Activated naive CD4-positive, alpha-beta T cell treated with anti-CD3 and anti-CD28 coated beads, Interleukin-2, amount 10 ng/mL, durations not matched to agents 7 days and 5 days (primary cell): ENCODE results near the gene ESR2.
"Not testable (repeated sequence)": the region's sequence is repeated elsewhere in the genome, so short reads cannot be mapped to it uniquely, and the experiment has no call there.

Source experiments
- CTCF ChIA-PET: fragments of 350-600 bp; sonication (Branson Sonifier 250); formaldehyde crosslinking; loops from one replicate; lab custom pipeline; 2021; ENCODE audit warnings: antibody characterized with exemption; lab: Charles Lee
- DNase-seq: peaks from one replicate; pipeline ENCODE4 v3.0.0-alpha.2; 2020
- H3K27ac Mint-ChIP-seq: one replicate; pipeline ENCODE4 v1.8.0; 2021; ENCODE audit warnings: mild to moderate bottlenecking, moderate library complexity, mixed read lengths
- H3K27me3 Mint-ChIP-seq: one replicate; pipeline ENCODE4 v1.8.0; 2021; ENCODE audit warnings: mild to moderate bottlenecking, mixed read lengths
- H3K36me3 Mint-ChIP-seq: one replicate; pipeline ENCODE4 v1.8.0; 2021; ENCODE audit warnings: mixed read lengths
- H3K4me1 Mint-ChIP-seq: one replicate; pipeline ENCODE4 v1.8.0; 2021; ENCODE audit warnings: mixed read lengths
- H3K4me3 Mint-ChIP-seq: one replicate; pipeline ENCODE4 v1.8.0; 2021; ENCODE audit warnings: mild to moderate bottlenecking, moderate library complexity, mixed read lengths
- H3K9me3 Mint-ChIP-seq: one replicate; pipeline ENCODE4 v1.8.0; 2021; ENCODE audit warnings: mixed read lengths

ESR2 gene

DNA sequence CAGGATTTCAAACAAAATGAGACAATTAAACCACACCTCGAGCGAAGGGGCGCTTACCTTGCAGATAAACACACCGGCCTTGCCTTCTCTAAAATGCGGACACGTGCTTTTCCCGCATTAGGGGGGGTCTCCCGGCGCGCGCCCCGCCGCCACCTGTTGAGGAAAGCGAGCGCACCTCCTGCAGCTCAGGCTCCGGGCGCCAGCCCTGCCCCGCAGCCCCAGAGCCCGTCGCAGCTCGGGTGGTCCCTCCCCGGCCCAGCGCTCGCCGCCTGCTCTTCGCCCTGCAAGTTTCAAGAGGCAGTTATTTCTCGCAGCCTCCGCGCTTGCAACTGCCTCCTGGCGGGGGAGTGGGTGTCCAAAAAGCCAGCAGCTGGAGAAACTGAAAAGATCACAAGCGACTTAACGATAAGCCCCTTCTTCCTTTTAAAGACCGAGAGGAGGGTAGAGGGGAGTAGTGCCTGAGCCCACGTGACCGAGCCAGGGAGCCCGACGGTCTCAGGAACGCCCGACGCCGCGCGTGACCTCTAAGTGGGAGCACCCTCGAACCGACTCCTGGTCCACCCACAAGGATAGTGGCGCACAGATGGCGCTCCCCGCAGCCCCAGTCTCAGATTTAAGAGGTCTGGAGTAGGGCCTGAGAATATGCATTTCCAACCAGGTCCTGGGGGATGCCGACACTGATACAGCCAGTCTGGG, at the start of gene ESR2:
ESR2 (minus strand) TSS at position 396 of the 696 bp plus-strand sequence. CDS start 11,386 bp downstream, outside the sequence.
- no peaks in the 10 kb centered on the region for H3K36me3 Mint-ChIP-seq
- DNase-seq, result peak; percentile 48
- peaks cover 41% of the 10 kb centered on the region for H3K27me3 Mint-ChIP-seq
- H3K4me1 Mint-ChIP-seq, result peaks cover 26% of the 10 kb centered on the region
- peak within 1 kb of the TSS; percentile 62 for H3K4me3 Mint-ChIP-seq
- H3K9me3 Mint-ChIP-seq, result no peaks in the 10 kb centered on the region
- peak within 1 kb of the TSS; percentile 28 for H3K27ac Mint-ChIP-seq
- CTCF ChIA-PET, result interaction anchor here (0.6 to 3.9 kb wide), 20 partner anchors 9 to 661 kb away, joined by 3 to 29 read pairs (median 6); no protein-coding TSS in a partner anchor

- H3K27me3 Mint-ChIP-seq, result peaks cover 4% of the 10 kb centered on the region
- no peak overlapping the region for H3K4me3 Mint-ChIP-seq
- H3K27ac Mint-ChIP-seq, result peak overlapping the region; percentile 64
- CTCF ChIA-PET, result no interaction called here
- peaks cover 41% of the 10 kb centered on the region for H3K4me1 Mint-ChIP-seq
- H3K9me3 Mint-ChIP-seq, result peaks cover 15% of the 10 kb centered on the region
- DNase-seq, result no peak
- H3K36me3 Mint-ChIP-seq, result peaks cover 8% of the 10 kb centered on the region
Measured at GRCh38 chr14:64340560-64341196, 46.5 kb upstream of the ESR2 start.

GRCh38 chr14:64338616-64339316, 44.6 kb upstream of the ESR2 start:
- H3K27me3 Mint-ChIP-seq, result peaks cover 4% of the 10 kb centered on the region
- CTCF ChIA-PET, result interaction anchor here (0.8 to 2.5 kb wide), 4 partner anchors 36 to 298 kb away, joined by 3 to 8 read pairs (median 4); no protein-coding TSS in a partner anchor
- H3K9me3 Mint-ChIP-seq, result peaks cover 15% of the 10 kb centered on the region
- H3K4me1 Mint-ChIP-seq, result peaks cover 38% of the 10 kb centered on the region
- DNase-seq, result peak; percentile 94
- H3K36me3 Mint-ChIP-seq, result peaks cover 8% of the 10 kb centered on the region
- H3K27ac Mint-ChIP-seq, result peak overlapping the region; percentile 90
- peak overlapping the region; percentile 78 for H3K4me3 Mint-ChIP-seq

DNA sequence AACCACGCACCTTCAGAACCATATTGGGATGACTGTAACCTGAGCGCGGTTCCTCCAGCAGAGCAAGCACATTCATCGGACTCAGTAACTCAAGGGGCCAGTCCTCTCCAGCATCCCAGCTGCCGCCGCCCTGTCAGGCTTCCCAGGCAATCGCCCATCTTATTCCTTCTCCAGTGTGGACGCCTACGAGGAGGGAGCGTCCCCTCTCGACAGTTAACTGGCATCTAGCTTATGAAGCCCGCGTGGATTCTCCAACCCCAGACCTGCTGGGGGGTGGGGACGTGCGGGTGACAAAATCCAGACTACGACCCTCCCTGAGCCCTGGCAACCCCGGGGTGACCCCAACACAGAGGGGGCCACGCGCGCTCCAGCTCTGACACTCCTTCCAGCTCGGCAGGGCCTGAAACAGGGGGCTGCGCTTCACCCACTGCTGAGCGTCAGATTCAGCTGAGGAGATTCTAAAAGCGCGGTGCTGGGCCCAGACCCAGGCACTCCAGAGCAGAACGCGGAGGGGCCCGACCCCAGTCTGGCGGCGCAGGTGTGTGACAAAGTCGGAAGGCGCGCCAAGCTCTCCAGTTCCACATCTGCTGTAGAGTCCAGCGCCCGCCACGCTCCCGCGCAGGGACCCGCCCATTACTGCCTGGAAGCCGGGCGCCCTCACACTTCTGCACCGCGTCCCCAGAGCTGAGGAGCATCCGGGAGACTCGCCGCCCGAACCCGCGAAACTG, 43.9 kb upstream of the ESR2 start:
- peak overlapping the region; percentile 78 for H3K4me3 Mint-ChIP-seq
- H3K36me3 Mint-ChIP-seq, result peaks cover 8% of the 10 kb centered on the region
- peaks cover 38% of the 10 kb centered on the region for H3K4me1 Mint-ChIP-seq
- H3K27me3 Mint-ChIP-seq, result peaks cover 4% of the 10 kb centered on the region
- no peak for DNase-seq
- peak overlapping the region; percentile 90 for H3K27ac Mint-ChIP-seq
- CTCF ChIA-PET, result interaction anchor here (0.6 to 2.5 kb wide), 5 partner anchors 35 to 299 kb away, joined by 3 to 8 read pairs (median 3); no protein-coding TSS in a partner anchor
- peaks cover 15% of the 10 kb centered on the region for H3K9me3 Mint-ChIP-seq

DNA sequence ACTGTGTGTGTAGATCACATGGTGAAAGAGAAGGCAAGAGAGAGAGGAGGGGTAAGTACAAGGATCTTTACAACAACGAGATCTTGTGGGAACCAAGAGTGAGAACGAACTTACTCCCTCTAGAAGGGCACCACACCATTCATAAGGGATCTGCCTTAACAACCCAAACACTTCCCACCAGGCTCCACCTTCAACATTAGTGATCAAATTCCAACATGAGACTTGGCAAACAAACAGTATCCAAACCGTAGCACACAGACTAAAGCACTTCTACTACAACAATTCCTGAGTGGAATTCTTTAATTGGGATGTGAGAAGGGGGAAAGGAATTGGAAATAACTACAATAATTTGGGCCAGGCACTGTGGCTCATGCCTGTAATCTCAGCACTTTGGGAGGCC, 35.0 kb upstream of the ESR2 start:
- no peak for DNase-seq
- H3K27ac Mint-ChIP-seq, result no peak overlapping the region
- peaks cover 24% of the 10 kb centered on the region for H3K27me3 Mint-ChIP-seq
- H3K36me3 Mint-ChIP-seq, result no peaks in the 10 kb centered on the region
- no peak overlapping the region for H3K4me3 Mint-ChIP-seq
- no peaks in the 10 kb centered on the region for H3K9me3 Mint-ChIP-seq
- CTCF ChIA-PET, result no interaction called here
- H3K4me1 Mint-ChIP-seq, result no peaks in the 10 kb centered on the region

- CTCF ChIA-PET, result no interaction called here
- Mint-ChIP-seq H3K27me3 (peaks cover 28% of the 10 kb centered on the region), H3K4me3 (no peak overlapping the region), H3K4me1 (no peaks in the 10 kb centered on the region), H3K9me3 (no peaks in the 10 kb centered on the region), H3K27ac (no peak overlapping the region), H3K36me3 (no peaks in the 10 kb centered on the region)
- DNase-seq, result no peak
Measured at GRCh38 chr14:64326502-64326901, 32.3 kb upstream of the ESR2 start.

- CTCF ChIA-PET, result no interaction called here
- Mint-ChIP-seq H3K27ac (no peak overlapping the region), H3K27me3 (peaks cover 30% of the 10 kb centered on the region), H3K9me3 (no peaks in the 10 kb centered on the region), H3K4me1 (no peaks in the 10 kb centered on the region), H3K36me3 (no peaks in the 10 kb centered on the region), H3K4me3 (no peak overlapping the region)
- no peak for DNase-seq
Measured at GRCh38 chr14:64324895-64325294, 30.7 kb upstream of the ESR2 start.

GRCh38 chr14:64324461-64324860, 30.3 kb upstream of the ESR2 start:
- DNase-seq, result no peak
- Mint-ChIP-seq H3K4me1 (no peaks in the 10 kb centered on the region), H3K9me3 (no peaks in the 10 kb centered on the region), H3K27me3 (peaks cover 26% of the 10 kb centered on the region), H3K4me3 (no peak overlapping the region), H3K27ac (no peak overlapping the region), H3K36me3 (no peaks in the 10 kb centered on the region)
- CTCF ChIA-PET, result no interaction called here

DNA sequence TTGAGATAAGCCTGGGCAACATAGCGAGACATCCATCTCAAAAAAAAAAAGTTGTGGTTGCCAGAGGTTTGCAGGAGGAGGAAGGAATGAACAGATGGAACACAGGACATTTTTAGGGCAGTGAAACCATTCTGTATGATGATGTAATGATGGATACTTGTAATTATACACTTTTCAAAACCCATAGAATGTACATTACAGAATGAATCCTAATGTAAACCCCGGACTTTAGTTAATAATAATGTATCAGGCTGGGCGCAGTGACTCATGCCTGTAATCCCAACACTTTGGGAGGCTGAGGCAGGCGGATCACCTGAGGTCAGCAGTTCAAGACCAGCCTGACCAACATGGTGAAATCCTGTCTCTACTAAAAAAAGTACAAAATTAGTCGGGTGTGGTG, 26.2 kb upstream of the ESR2 start:
- CTCF ChIA-PET, result not testable (repeated sequence)

GRCh38 chr14:64318695-64319094, 24.5 kb upstream of the ESR2 start:
- H3K9me3 Mint-ChIP-seq, H3K4me3 Mint-ChIP-seq: not testable (repeated sequence)

More for the DNA sequence above, 26.2 kb upstream of the ESR2 start:
- H3K4me3 Mint-ChIP-seq, H3K27ac Mint-ChIP-seq, H3K9me3 Mint-ChIP-seq, H3K36me3 Mint-ChIP-seq, H3K4me1 Mint-ChIP-seq, DNase-seq: not testable (repeated sequence)
- peaks cover 20% of the 10 kb centered on the region for H3K27me3 Mint-ChIP-seq

GRCh38 chr14:64303471-64303917, 9.3 kb upstream of the ESR2 start:
- Mint-ChIP-seq H3K9me3 (no peaks in the 10 kb centered on the region), H3K4me1 (no peaks in the 10 kb centered on the region), H3K27ac (no peak overlapping the region), H3K4me3 (no peak overlapping the region), H3K36me3 (no peaks in the 10 kb centered on the region), H3K27me3 (peaks cover 14% of the 10 kb centered on the region)
- DNase-seq, result no peak
- CTCF ChIA-PET, result interaction anchor here (0.5 to 4.2 kb wide), 26 partner anchors 8 to 676 kb away, joined by 3 to 34 read pairs (median 3); partner anchors contain the start of genes ESR2 and SYNE2

More at GRCh38 chr14:64318695-64319094, 24.5 kb upstream of the ESR2 start:
- CTCF ChIA-PET, result interaction anchor here (1.5 kb wide), 1 partner anchor 15 kb away, joined by 6 read pairs; no protein-coding TSS in a partner anchor
- DNase-seq, H3K4me1 Mint-ChIP-seq, H3K27ac Mint-ChIP-seq, H3K36me3 Mint-ChIP-seq: not testable (repeated sequence)
- peaks cover 15% of the 10 kb centered on the region for H3K27me3 Mint-ChIP-seq

DNA sequence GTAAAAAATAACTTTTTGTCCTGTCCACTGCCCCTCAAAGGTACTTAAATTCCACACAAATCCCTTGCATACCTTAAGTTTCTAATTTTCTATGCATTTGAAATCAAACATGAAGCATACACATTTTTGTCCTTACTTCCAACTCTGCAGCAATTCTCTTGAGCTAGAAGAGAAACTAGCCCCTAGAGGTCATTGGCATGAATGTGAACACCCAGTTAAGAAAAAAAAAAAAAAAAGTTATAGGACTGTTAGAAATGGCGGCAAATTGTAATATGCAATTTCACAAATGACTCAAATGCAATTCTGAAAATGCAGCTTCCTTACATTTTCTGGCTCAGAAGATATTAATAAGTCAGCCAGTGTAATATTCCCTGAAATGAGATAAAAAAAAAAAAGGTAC, 4.6 kb upstream of the ESR2 start:
- no peak for DNase-seq
- no peaks in the 10 kb centered on the region for H3K36me3 Mint-ChIP-seq
- peaks cover 20% of the 10 kb centered on the region for H3K4me1 Mint-ChIP-seq
- H3K27me3 Mint-ChIP-seq, result peaks cover 41% of the 10 kb centered on the region
- H3K9me3 Mint-ChIP-seq, result no peaks in the 10 kb centered on the region
- CTCF ChIA-PET, result no interaction called here
- H3K4me3 Mint-ChIP-seq, result no peak overlapping the region
- H3K27ac Mint-ChIP-seq, result no peak overlapping the region

GRCh38 chr14:64296561-64296960, 2.4 kb upstream of the ESR2 start:
- peaks cover 47% of the 10 kb centered on the region for H3K27me3 Mint-ChIP-seq
- peaks cover 26% of the 10 kb centered on the region for H3K4me1 Mint-ChIP-seq
- no peak overlapping the region for H3K4me3 Mint-ChIP-seq
- CTCF ChIA-PET, result interaction anchor here (0.8 to 3.9 kb wide), 9 partner anchors 8 to 527 kb away, joined by 3 to 29 read pairs (median 6); no protein-coding TSS in a partner anchor
- H3K36me3 Mint-ChIP-seq, result no peaks in the 10 kb centered on the region
- no peak overlapping the region for H3K27ac Mint-ChIP-seq
- no peaks in the 10 kb centered on the region for H3K9me3 Mint-ChIP-seq
- DNase-seq, result no peak
